Measurements from ENCODE around the gene HRH3.

HRH3 gene

GRCh38 chr20:62197311-62197710, 22.8 kb downstream of the HRH3 start:
- no peak for DNase-seq

- no peak for DNase-seq
Measured at GRCh38 chr20:62196286-62196685, 23.8 kb downstream of the HRH3 start.

- no peak for DNase-seq
Measured at GRCh38 chr20:62195736-62196135, 24.3 kb downstream of the HRH3 start.

- no peak for DNase-seq
Measured at GRCh38 chr20:62195075-62195405, 25.0 kb downstream of the HRH3 start.

- DNase-seq, result no peak
Measured at GRCh38 chr20:62193079-62194025, 26.7 kb downstream of the HRH3 start.

- no peak for DNase-seq
Measured at GRCh38 chr20:62192635-62193034, 27.4 kb downstream of the HRH3 start.

- DNase-seq, result no peak
Measured at GRCh38 chr20:62191781-62192559, 28.1 kb downstream of the HRH3 start.

- no peak for DNase-seq
Measured at GRCh38 chr20:62190639-62191411, 29.3 kb downstream of the HRH3 start.

- DNase-seq, result no peak
Measured at GRCh38 chr20:62186887-62187866, 32.9 kb downstream of the HRH3 start.

- DNase-seq, result no peak
Measured at GRCh38 chr20:62186096-62186426, 34.0 kb downstream of the HRH3 start.

GRCh38 chr20:62183426-62184142, 36.5 kb downstream of the HRH3 start:
- DNase-seq, result no peak

- peak; percentile 91 for DNase-seq
Measured at GRCh38 chr20:62182469-62183425, 37.3 kb downstream of the HRH3 start, which contains the start of gene MTG2. MTG2 (plus strand) TSS chr20:62183028; CDS start chr20:62193421, 10,393 bp downstream.

- DNase-seq, result no peak
Measured at GRCh38 chr20:62181808-62182207, 38.3 kb downstream of the HRH3 start.

GRCh38 chr20:62179162-62179504, 40.9 kb downstream of the HRH3 start:
- no peak for DNase-seq

- no peak for DNase-seq
Measured at GRCh38 chr20:62178316-62179161, 41.5 kb downstream of the HRH3 start.

- DNase-seq, result no peak
Measured at GRCh38 chr20:62177307-62177706, 42.8 kb downstream of the HRH3 start.

GRCh38 chr20:62176866-62177265, 43.2 kb downstream of the HRH3 start:
- DNase-seq, result no peak

- DNase-seq, result no peak
Measured at GRCh38 chr20:62175711-62176110, 44.4 kb downstream of the HRH3 start.

Data from KG1 (cell line).